Astrocyte (in vitro differentiated cells and primary cell): ENCODE data around the gene CCDC142. TPM values are rescaled to one million over a fixed set of nuclear protein-coding genes. Genes with fewer than 3 reads are reported as not detected.
A peak's percentile ranks its signal among the peaks of the same experiment; 100 is the strongest.

Source experiments
- DNase-seq: peaks from one replicate; pipeline ENCODE4 v3.0.0-alpha.2; 2010; ENCODE audit warnings: low read depth
- FAIRE-seq: peaks from 2 replicates; lab custom pipeline; 2011; peaks lifted over from hg19 to GRCh38; lab: Jason Lieb, UNC
- H2AFZ ChIP-seq: 2 replicates; pipeline ENCODE4 v1.6.0; 2012; ENCODE audit warnings: low read depth, low read length, inconsistent platforms
- H3K27ac ChIP-seq: 2 replicates; pipeline ENCODE4 v1.5.1; 2011; ENCODE audit warnings: low read depth, low read length, inconsistent platforms
- H3K27me3 ChIP-seq: 2 replicates; pipeline ENCODE4 v1.6.0; 2011; ENCODE audit warnings: low read length, inconsistent platforms; ENCODE audit not compliant: insufficient read depth
- H3K36me3 ChIP-seq: 2 replicates; pipeline ENCODE4 v1.5.1; 2011; ENCODE audit warnings: low read length, inconsistent platforms; ENCODE audit not compliant: insufficient read depth
- H3K4me1 ChIP-seq: 2 replicates; pipeline ENCODE4 v1.5.1; 2011; ENCODE audit warnings: low read length, inconsistent platforms; ENCODE audit not compliant: insufficient read depth
- H3K4me2 ChIP-seq: 2 replicates; pipeline ENCODE4 v1.6.0; 2012; ENCODE audit warnings: low read length, inconsistent platforms
- H3K4me3 ChIP-seq: 2 replicates; pipeline ENCODE4 v1.5.1; 2011; ENCODE audit warnings: low read depth, mild to moderate bottlenecking, low read length, inconsistent platforms; ENCODE audit not compliant: insufficient read depth
- H3K79me2 ChIP-seq: 2 replicates; pipeline ENCODE4 v1.6.0; 2012; ENCODE audit warnings: mild to moderate bottlenecking, low read length, inconsistent platforms; ENCODE audit not compliant: insufficient read depth
- H3K9ac ChIP-seq: 2 replicates; pipeline ENCODE4 v1.6.0; 2012; ENCODE audit warnings: mild to moderate bottlenecking, low read length, inconsistent platforms
- H3K9me3 ChIP-seq: 2 replicates; pipeline ENCODE4 v1.5.1; 2012; ENCODE audit warnings: low read depth, mild to moderate bottlenecking, low read length, inconsistent platforms; ENCODE audit not compliant: insufficient read depth
- H4K20me1 ChIP-seq: 2 replicates; pipeline ENCODE4 v1.6.0; 2012; ENCODE audit warnings: low read length, inconsistent platforms; ENCODE audit not compliant: insufficient read depth
- H3K27ac Mint-ChIP-seq: one replicate; pipeline ENCODE4 v1.8.0; 2021; ENCODE audit warnings: mild to moderate bottlenecking, mixed read lengths; ENCODE audit not compliant: unreplicated experiment
- H3K27me3 Mint-ChIP-seq: one replicate; pipeline ENCODE4 v1.8.0; 2021; ENCODE audit warnings: low read depth, mixed read lengths; ENCODE audit not compliant: unreplicated experiment
- H3K36me3 Mint-ChIP-seq: one replicate; pipeline ENCODE4 v1.8.0; 2021; ENCODE audit warnings: low read depth, mixed read lengths; ENCODE audit not compliant: unreplicated experiment
- H3K4me1 Mint-ChIP-seq: one replicate; pipeline ENCODE4 v1.8.0; 2021; ENCODE audit warnings: low read depth, mixed read lengths; ENCODE audit not compliant: unreplicated experiment
- H3K4me3 Mint-ChIP-seq: one replicate; pipeline ENCODE4 v1.8.0; 2021; ENCODE audit warnings: mild to moderate bottlenecking, moderate library complexity, mixed read lengths; ENCODE audit not compliant: unreplicated experiment
- H3K9me3 Mint-ChIP-seq: one replicate; pipeline ENCODE4 v1.8.0; 2021; ENCODE audit warnings: mild to moderate bottlenecking, mixed read lengths; ENCODE audit not compliant: unreplicated experiment
- CTCF ChIP-seq: IDR thresholded peaks from 2 replicates; pipeline ENCODE4 v1.5.1; 2011; ENCODE audit warnings: low read depth, mild to moderate bottlenecking, inconsistent platforms, low read length, moderate library complexity; ENCODE audit not compliant: insufficient read depth
- EZH2 ChIP-seq: IDR thresholded peaks from 2 replicates; pipeline ENCODE4 v1.6.1; 2012; ENCODE audit warnings: mild to moderate bottlenecking, low read length, inconsistent platforms; ENCODE audit not compliant: insufficient read depth
- total RNA-seq: library from RNA; stranded (reverse); gene quantifications from 2 replicates; pipeline ENCODE4 v1.2.1, GENCODE V29; 2021

The CCDC142 gene
- total RNA-seq, 1 donor from 2014 or later = 11.2 TPM

GRCh38 chr2:74524005-74524404 is 41.2 kb upstream of the CCDC142 start:
- no peak overlapping the region for H3K4me3 ChIP-seq
- peaks cover 11% of the 10 kb centered on the region for H3K36me3 Mint-ChIP-seq
- H3K27me3 ChIP-seq = peaks cover 20% of the 10 kb centered on the region
- H4K20me1 ChIP-seq = peaks cover 25% of the 10 kb centered on the region
- peaks cover 11% of the 10 kb centered on the region for H3K4me1 ChIP-seq
- FAIRE-seq (no peak), DNase-seq (no peak)
- H3K27ac ChIP-seq = no peak overlapping the region
- H3K27ac Mint-ChIP-seq = no peak overlapping the region
- H3K9me3 ChIP-seq = no peaks in the 10 kb centered on the region
- no peak overlapping the region for H2AFZ ChIP-seq
- H3K79me2 ChIP-seq = peaks cover 22% of the 10 kb centered on the region
- no peak overlapping the region for H3K4me2 ChIP-seq
- H3K4me3 Mint-ChIP-seq = no peak overlapping the region
- H3K4me1 Mint-ChIP-seq = peaks cover 5% of the 10 kb centered on the region
- TF ChIP-seq EZH2 (no peak), CTCF (no peak)
- peaks cover 40% of the 10 kb centered on the region for H3K27me3 Mint-ChIP-seq
- peaks cover 5% of the 10 kb centered on the region for H3K9me3 Mint-ChIP-seq
- no peak overlapping the region for H3K9ac ChIP-seq
- peaks cover 19% of the 10 kb centered on the region for H3K36me3 ChIP-seq

GRCh38 chr2:74522516-74522915 is 39.7 kb upstream of the CCDC142 start:
- no peak overlapping the region for H3K4me3 ChIP-seq
- no peak for DNase-seq
- Mint-ChIP-seq H3K4me3 (no peak overlapping the region), H3K27me3 (peaks cover 54% of the 10 kb centered on the region), H3K27ac (no peak overlapping the region), H3K4me1 (no peaks in the 10 kb centered on the region), H3K36me3 (peaks cover 11% of the 10 kb centered on the region), H3K9me3 (peaks cover 8% of the 10 kb centered on the region)
- no peak for TF ChIP-seq CTCF
- no peak for TF ChIP-seq EZH2
- FAIRE-seq = no peak
- no peak overlapping the region for H3K27ac ChIP-seq
- no peak overlapping the region for H3K4me2 ChIP-seq
- peaks cover 35% of the 10 kb centered on the region for H3K27me3 ChIP-seq
- H3K9ac ChIP-seq = no peak overlapping the region
- H2AFZ ChIP-seq = no peak overlapping the region
- peaks cover 7% of the 10 kb centered on the region for H3K79me2 ChIP-seq
- peaks cover 10% of the 10 kb centered on the region for H4K20me1 ChIP-seq
- H3K9me3 ChIP-seq = no peaks in the 10 kb centered on the region
- H3K4me1 ChIP-seq = no peaks in the 10 kb centered on the region
- H3K36me3 ChIP-seq = peaks cover 14% of the 10 kb centered on the region

GRCh38 chr2:74516650-74517049 is 33.9 kb upstream of the CCDC142 start:
- Histone ChIP-seq H3K9me3 (no peaks in the 10 kb centered on the region), H3K27ac (no peak overlapping the region), H3K4me1 (peaks cover 5% of the 10 kb centered on the region), H3K4me2 (peak overlapping the region; percentile 51), H3K4me3 (no peak overlapping the region), H3K27me3 (peaks cover 85% of the 10 kb centered on the region), H2AFZ (no peak overlapping the region), H4K20me1 (peaks cover 6% of the 10 kb centered on the region), H3K36me3 (no peaks in the 10 kb centered on the region), H3K9ac (no peak overlapping the region), H3K79me2 (no peaks in the 10 kb centered on the region)
- Mint-ChIP-seq H3K27me3 (peaks cover 75% of the 10 kb centered on the region), H3K4me1 (no peaks in the 10 kb centered on the region), H3K27ac (no peak overlapping the region), H3K9me3 (peaks cover 8% of the 10 kb centered on the region), H3K36me3 (no peaks in the 10 kb centered on the region), H3K4me3 (no peak overlapping the region)
- DNase-seq = no peak
- TF ChIP-seq CTCF = no peak
- TF ChIP-seq EZH2 = no peak
- no peak for FAIRE-seq
